NCI-H1694 treated with DMSO at 0.1 percent for 48 hours (cell line): ENCODE results near the gene ALDH1B1.
"Not testable (repeated sequence)": the region's sequence is repeated elsewhere in the genome, so short reads cannot be mapped to it uniquely, and the experiment has no call there.

Experiments
- DNase-seq: peaks from one replicate; lab custom pipeline; 2025; lab: John Stamatoyannopoulos, UW

ALDH1B1 gene

GRCh38 chr9:38387066-38387465 lies 5.4 kb upstream of the ALDH1B1 start:
- no peak for DNase-seq

GRCh38 chr9:38387751-38388150 lies 4.8 kb upstream of the ALDH1B1 start:
- DNase-seq = no peak

- no peak for DNase-seq
Measured at GRCh38 chr9:38388283-38389223, 3.9 kb upstream of the ALDH1B1 start.

GRCh38 chr9:38389313-38389712 lies 3.2 kb upstream of the ALDH1B1 start:
- DNase-seq = no peak

- no peak for DNase-seq
Measured at GRCh38 chr9:38390442-38390841, 2.1 kb upstream of the ALDH1B1 start.

GRCh38 chr9:38390851-38391250 lies 1.7 kb upstream of the ALDH1B1 start:
- DNase-seq = no peak

- DNase-seq = no peak
Measured at GRCh38 chr9:38391278-38392118, 1.0 kb upstream of the ALDH1B1 start.

- no peak for DNase-seq
Measured at GRCh38 chr9:38393128-38393796, 760 bp downstream of the ALDH1B1 start.

- DNase-seq = no peak
Measured at GRCh38 chr9:38394416-38394815, 1.9 kb downstream of the ALDH1B1 start.

GRCh38 chr9:38395653-38396370 lies 3.3 kb downstream of the ALDH1B1 start:
- no peak for DNase-seq

- no peak for DNase-seq
Measured at GRCh38 chr9:38396371-38396671, 3.8 kb downstream of the ALDH1B1 start.

- DNase-seq = not testable (repeated sequence)
Measured at GRCh38 chr9:38399191-38399590, 6.7 kb downstream of the ALDH1B1 start.

GRCh38 chr9:38401994-38402393 lies 9.5 kb downstream of the ALDH1B1 start:
- no peak for DNase-seq

GRCh38 chr9:38404314-38404713 lies 11.8 kb downstream of the ALDH1B1 start:
- DNase-seq = no peak

GRCh38 chr9:38405785-38406184 lies 13.3 kb downstream of the ALDH1B1 start:
- no peak for DNase-seq

- no peak for DNase-seq
Measured at GRCh38 chr9:38406476-38407186, 14.1 kb downstream of the ALDH1B1 start.

- no peak for DNase-seq
Measured at GRCh38 chr9:38408719-38409118, 16.2 kb downstream of the ALDH1B1 start.

GRCh38 chr9:38412751-38413150 lies 20.2 kb downstream of the ALDH1B1 start:
- DNase-seq = no peak

- DNase-seq = no peak
Measured at GRCh38 chr9:38413283-38413682, 20.8 kb downstream of the ALDH1B1 start.

- peak; percentile 97 for DNase-seq
Measured at GRCh38 chr9:38414040-38414723, 21.7 kb downstream of the ALDH1B1 start.

GRCh38 chr9:38415856-38416255 lies 23.4 kb downstream of the ALDH1B1 start:
- DNase-seq = peak; percentile 21
